Measurements from ENCODE around the gene TMBIM6.

The TMBIM6 gene

GRCh38 chr12:49809906-49810389 lies 68.6 kb downstream of the TMBIM6 start:
- Histone ChIP-seq H3K4me2 (ENCODE audit: low read length) (peak overlapping the region; percentile 33), H3K4ac (ENCODE audit: low read depth, low read length) (no peak overlapping the region), H3K36me3 (ENCODE audit: control insufficient read depth in 1 of 2, insufficient read depth in 2 of 2, low read length in 2 of 2) (peaks cover 13 to 16% of the 10 kb centered on the region in 2 experiments), H3K23ac (ENCODE audit: low read length) (no peak overlapping the region), H3K9me3 (ENCODE audit: insufficient read depth, low read depth, low read length) (peaks cover 2% of the 10 kb centered on the region), H2BK12ac (ENCODE audit: low read length) (no peak overlapping the region), H4K12ac (ENCODE audit: low read depth, low read length) (no peak overlapping the region), H2AFZ (ENCODE audit: insufficient read depth, low read length, poor library complexity) (no peak overlapping the region), H3K9ac (ENCODE audit: low read length) (no peak overlapping the region), H4K8ac (ENCODE audit: low read depth, low read length) (no peak overlapping the region), H2BK120ac (ENCODE audit: insufficient read depth, low read length, poor library complexity) (no peak overlapping the region), H3K27ac (ENCODE audit: low read depth, low read length) (peak overlapping the region; percentile 94), H3K4me1 (ENCODE audit: control insufficient read depth in 1 of 2, insufficient read depth in 2 of 2, low read length in 2 of 2) (peaks cover 29 to 33% of the 10 kb centered on the region in 2 experiments), H2AK5ac (ENCODE audit: low read length) (peak overlapping the region; percentile 9), H3K27me3 (ENCODE audit: insufficient read depth, low read length) (no peaks in the 10 kb centered on the region), H3K79me1 (ENCODE audit: low read length) (peaks cover 19% of the 10 kb centered on the region), H4K91ac (ENCODE audit: low read depth, low read length) (peak overlapping the region; percentile 22), H3K14ac (ENCODE audit: low read length) (no peak overlapping the region), H3K4me3 (ENCODE audit: low read depth, low read length) (no peak overlapping the region), H2BK5ac (ENCODE audit: low read depth, low read length, poor library complexity) (no peak overlapping the region), H3K18ac (ENCODE audit: low read length) (peak overlapping the region; percentile 8), H3K79me2 (ENCODE audit: control insufficient read depth, insufficient read depth, low read length, poor library complexity) (peaks cover 7% of the 10 kb centered on the region)
- WGBS (ENCODE audit: extremely low coverage, insufficient coverage, insufficient read length): no CpG with 5 or more reads among the region's 9 CpGs
- no peak for DNase-seq

- no peak overlapping the region for H4K91ac ChIP-seq (ENCODE audit: low read depth, low read length)
- H3K4ac ChIP-seq (ENCODE audit: low read depth, low read length): no peak overlapping the region
- H3K27me3 ChIP-seq (ENCODE audit: insufficient read depth, low read length): no peaks in the 10 kb centered on the region
- no peak overlapping the region for H3K4me3 ChIP-seq (ENCODE audit: low read depth, low read length)
- peaks cover 19% of the 10 kb centered on the region for H3K79me1 ChIP-seq (ENCODE audit: low read length)
- no peak for DNase-seq
- no peak overlapping the region for H2BK5ac ChIP-seq (ENCODE audit: low read depth, low read length, poor library complexity)
- no peak overlapping the region for H4K12ac ChIP-seq (ENCODE audit: low read depth, low read length)
- H2BK120ac ChIP-seq (ENCODE audit: insufficient read depth, low read length, poor library complexity): no peak overlapping the region
- peaks cover 7% of the 10 kb centered on the region for H3K79me2 ChIP-seq (ENCODE audit: control insufficient read depth, insufficient read depth, low read length, poor library complexity)
- H3K9ac ChIP-seq (ENCODE audit: low read length): no peak overlapping the region
- peaks cover 29 to 33% of the 10 kb centered on the region in 2 experiments for H3K4me1 ChIP-seq (ENCODE audit: control insufficient read depth in 1 of 2, insufficient read depth in 2 of 2, low read length in 2 of 2)
- peaks cover 2% of the 10 kb centered on the region for H3K9me3 ChIP-seq (ENCODE audit: insufficient read depth, low read depth, low read length)
- H3K4me2 ChIP-seq (ENCODE audit: low read length): no peak overlapping the region
- no peak overlapping the region for H3K14ac ChIP-seq (ENCODE audit: low read length)
- no peak overlapping the region for H4K8ac ChIP-seq (ENCODE audit: low read depth, low read length)
- no peak overlapping the region for H2AK5ac ChIP-seq (ENCODE audit: low read length)
- no CpG with 5 or more reads among the region's 5 CpGs for WGBS (ENCODE audit: extremely low coverage, insufficient coverage, insufficient read length)
- H3K18ac ChIP-seq (ENCODE audit: low read length): no peak overlapping the region
- H2AFZ ChIP-seq (ENCODE audit: insufficient read depth, low read length, poor library complexity): no peak overlapping the region
- no peak overlapping the region for H2BK12ac ChIP-seq (ENCODE audit: low read length)
- H3K23ac ChIP-seq (ENCODE audit: low read length): no peak overlapping the region
- no peak overlapping the region for H3K27ac ChIP-seq (ENCODE audit: low read depth, low read length)
- peaks cover 8 to 9% of the 10 kb centered on the region in 2 experiments for H3K36me3 ChIP-seq (ENCODE audit: control insufficient read depth in 1 of 2, insufficient read depth in 2 of 2, low read length in 2 of 2)
These were observed 69.8 kb downstream of the TMBIM6 start for GRCh38 chr12:49811136-49811535.

DNA sequence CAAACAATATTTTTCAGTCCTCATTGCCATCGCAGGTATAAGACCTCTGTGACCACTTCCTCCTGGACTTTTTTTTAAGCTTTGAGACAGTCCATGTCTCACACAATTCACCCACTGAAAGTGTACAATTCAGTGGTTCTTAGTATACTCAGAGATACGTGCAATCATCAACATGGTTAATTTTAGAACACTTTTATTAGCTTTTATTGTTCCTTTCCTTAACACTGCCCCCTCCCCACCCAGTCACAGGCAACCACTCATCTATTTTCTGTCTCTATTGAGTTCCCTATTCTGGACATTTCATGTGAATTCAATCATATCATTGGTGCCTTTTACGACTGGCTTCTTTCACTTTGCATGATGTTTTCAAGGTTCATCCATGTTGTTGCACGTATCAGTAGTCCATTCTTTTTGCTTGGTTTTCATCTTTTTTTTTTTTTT lies 70.6 kb downstream of the TMBIM6 start:
- H3K79me2 ChIP-seq (ENCODE audit: control insufficient read depth, insufficient read depth, low read length, poor library complexity): peaks cover 7% of the 10 kb centered on the region
- H2BK12ac ChIP-seq (ENCODE audit: low read length): no peak overlapping the region
- peaks cover 8 to 9% of the 10 kb centered on the region in 2 experiments for H3K36me3 ChIP-seq (ENCODE audit: control insufficient read depth in 1 of 2, insufficient read depth in 2 of 2, low read length in 2 of 2)
- no peak overlapping the region for H3K23ac ChIP-seq (ENCODE audit: low read length)
- H2AK5ac ChIP-seq (ENCODE audit: low read length): no peak overlapping the region
- H3K4me2 ChIP-seq (ENCODE audit: low read length): no peak overlapping the region
- no peak overlapping the region for H4K12ac ChIP-seq (ENCODE audit: low read depth, low read length)
- no peaks in the 10 kb centered on the region for H3K27me3 ChIP-seq (ENCODE audit: insufficient read depth, low read length)
- no peak overlapping the region for H4K91ac ChIP-seq (ENCODE audit: low read depth, low read length)
- H3K9me3 ChIP-seq (ENCODE audit: insufficient read depth, low read depth, low read length): no peaks in the 10 kb centered on the region
- no peak overlapping the region for H2AFZ ChIP-seq (ENCODE audit: insufficient read depth, low read length, poor library complexity)
- H3K18ac ChIP-seq (ENCODE audit: low read length): no peak overlapping the region
- H3K79me1 ChIP-seq (ENCODE audit: low read length): peaks cover 19% of the 10 kb centered on the region
- no peak overlapping the region for H4K8ac ChIP-seq (ENCODE audit: low read depth, low read length)
- H3K14ac ChIP-seq (ENCODE audit: low read length): no peak overlapping the region
- no peak for DNase-seq
- H3K9ac ChIP-seq (ENCODE audit: low read length): no peak overlapping the region
- H3K27ac ChIP-seq (ENCODE audit: low read depth, low read length): no peak overlapping the region
- H3K4me3 ChIP-seq (ENCODE audit: low read depth, low read length): no peak overlapping the region
- H3K4me1 ChIP-seq (ENCODE audit: control insufficient read depth in 1 of 2, insufficient read depth in 2 of 2, low read length in 2 of 2): peaks cover 26 to 28% of the 10 kb centered on the region in 2 experiments
- no peak overlapping the region for H3K4ac ChIP-seq (ENCODE audit: low read depth, low read length)
- H2BK120ac ChIP-seq (ENCODE audit: insufficient read depth, low read length, poor library complexity): no peak overlapping the region
- H2BK5ac ChIP-seq (ENCODE audit: low read depth, low read length, poor library complexity): no peak overlapping the region
- WGBS (ENCODE audit: extremely low coverage, insufficient coverage, insufficient read length): no CpG with 5 or more reads among the region's 4 CpGs

DNA sequence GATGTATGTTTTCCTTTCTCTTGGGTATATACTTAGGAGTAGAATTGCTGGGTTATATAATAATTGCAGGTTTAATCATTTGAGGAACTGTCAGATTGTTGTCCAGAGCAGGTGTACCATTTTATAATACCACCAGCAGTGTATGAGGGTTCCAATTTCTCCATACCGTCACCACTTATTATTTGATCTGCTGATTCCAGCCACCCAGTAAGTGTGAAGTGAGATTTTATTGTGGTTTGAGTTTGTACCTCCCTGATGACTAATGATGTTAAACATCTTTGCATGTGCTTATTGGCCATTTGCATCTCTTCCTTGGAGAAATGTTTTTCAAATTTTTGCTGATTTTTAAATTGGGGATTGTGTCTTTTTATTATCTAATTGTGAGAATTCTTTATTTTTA lies 71.8 kb downstream of the TMBIM6 start:
- no CpG with 5 or more reads among the region's 1 CpG for WGBS (ENCODE audit: extremely low coverage, insufficient coverage, insufficient read length)
- no peak overlapping the region for H4K91ac ChIP-seq (ENCODE audit: low read depth, low read length)
- no peak for DNase-seq

More for the DNA sequence above, 71.8 kb downstream of the TMBIM6 start:
- Histone ChIP-seq H2AK5ac (ENCODE audit: low read length) (no peak overlapping the region), H4K8ac (ENCODE audit: low read depth, low read length) (no peak overlapping the region), H3K27me3 (ENCODE audit: insufficient read depth, low read length) (no peaks in the 10 kb centered on the region), H2AFZ (ENCODE audit: insufficient read depth, low read length, poor library complexity) (no peak overlapping the region), H3K79me2 (ENCODE audit: control insufficient read depth, insufficient read depth, low read length, poor library complexity) (peaks cover 5% of the 10 kb centered on the region), H3K4me1 (ENCODE audit: control insufficient read depth in 1 of 2, insufficient read depth in 2 of 2, low read length in 2 of 2) (peaks cover 21 to 22% of the 10 kb centered on the region in 2 experiments), H3K14ac (ENCODE audit: low read length) (no peak overlapping the region), H3K9me3 (ENCODE audit: insufficient read depth, low read depth, low read length) (no peaks in the 10 kb centered on the region), H3K79me1 (ENCODE audit: low read length) (peaks cover 16% of the 10 kb centered on the region), H2BK12ac (ENCODE audit: low read length) (no peak overlapping the region), H3K18ac (ENCODE audit: low read length) (no peak overlapping the region), H3K23ac (ENCODE audit: low read length) (no peak overlapping the region), H3K4me2 (ENCODE audit: low read length) (no peak overlapping the region), H3K27ac (ENCODE audit: low read depth, low read length) (no peak overlapping the region), H3K36me3 (ENCODE audit: control insufficient read depth in 1 of 2, insufficient read depth in 2 of 2, low read length in 2 of 2) (peaks cover 5 to 6% of the 10 kb centered on the region in 2 experiments), H2BK5ac (ENCODE audit: low read depth, low read length, poor library complexity) (no peak overlapping the region), H3K4me3 (ENCODE audit: low read depth, low read length) (no peak overlapping the region), H3K9ac (ENCODE audit: low read length) (no peak overlapping the region), H2BK120ac (ENCODE audit: insufficient read depth, low read length, poor library complexity) (no peak overlapping the region), H3K4ac (ENCODE audit: low read depth, low read length) (no peak overlapping the region), H4K12ac (ENCODE audit: low read depth, low read length) (no peak overlapping the region)

All from trophoblast cell (in vitro differentiated cells and primary cell).